22Rv1 (cell line): ENCODE data around the gene ZYX.

ENCODE experiments used
- ZFX ChIP-seq: fragments of 450-650 bp; IDR thresholded peaks from 2 replicates; pipeline ENCODE4 v1.6.1; 2017; ENCODE audit warnings: antibody characterized with exemption, borderline replicate concordance
- TF ChIP-seq, protein P1 (sequence below): fragments of 450-650 bp; IDR thresholded peaks from 2 replicates; pipeline ENCODE4 v1.5.1; 2017; ENCODE audit warnings: mild to moderate bottlenecking

DNA sequence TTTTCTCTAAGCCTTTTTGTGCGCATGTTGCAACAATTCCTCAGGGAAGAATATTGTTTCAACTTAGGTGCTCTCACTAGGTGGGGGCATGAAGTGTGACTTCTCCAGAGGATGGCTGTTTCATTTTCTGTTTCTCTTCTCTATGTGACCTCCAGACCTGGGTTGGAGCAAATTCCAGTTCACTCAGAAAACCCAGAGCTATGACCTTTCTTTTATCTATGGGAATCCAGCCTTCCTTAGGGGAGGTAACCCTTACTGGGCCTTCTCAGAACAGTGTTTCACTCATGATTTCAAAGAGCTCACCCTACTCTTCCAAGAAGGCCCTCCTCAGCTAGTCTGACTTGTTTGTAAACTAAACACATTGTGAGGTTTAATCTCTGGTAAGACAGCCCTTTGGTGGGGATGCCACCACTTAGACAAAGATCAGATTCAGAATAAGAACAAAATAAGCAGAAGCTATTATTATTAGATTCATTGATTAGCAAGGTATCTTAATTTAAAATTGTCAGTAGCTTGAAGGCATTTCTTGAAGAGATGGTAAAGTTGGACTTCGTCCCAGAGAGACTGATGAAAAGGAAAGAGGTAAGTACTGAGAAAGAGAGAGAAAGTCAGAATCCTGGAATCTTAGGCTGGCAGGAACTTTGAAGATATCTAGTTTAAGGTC, 45.5 kb downstream of the ZYX start:
- TF ChIP-seq, protein P1, sequence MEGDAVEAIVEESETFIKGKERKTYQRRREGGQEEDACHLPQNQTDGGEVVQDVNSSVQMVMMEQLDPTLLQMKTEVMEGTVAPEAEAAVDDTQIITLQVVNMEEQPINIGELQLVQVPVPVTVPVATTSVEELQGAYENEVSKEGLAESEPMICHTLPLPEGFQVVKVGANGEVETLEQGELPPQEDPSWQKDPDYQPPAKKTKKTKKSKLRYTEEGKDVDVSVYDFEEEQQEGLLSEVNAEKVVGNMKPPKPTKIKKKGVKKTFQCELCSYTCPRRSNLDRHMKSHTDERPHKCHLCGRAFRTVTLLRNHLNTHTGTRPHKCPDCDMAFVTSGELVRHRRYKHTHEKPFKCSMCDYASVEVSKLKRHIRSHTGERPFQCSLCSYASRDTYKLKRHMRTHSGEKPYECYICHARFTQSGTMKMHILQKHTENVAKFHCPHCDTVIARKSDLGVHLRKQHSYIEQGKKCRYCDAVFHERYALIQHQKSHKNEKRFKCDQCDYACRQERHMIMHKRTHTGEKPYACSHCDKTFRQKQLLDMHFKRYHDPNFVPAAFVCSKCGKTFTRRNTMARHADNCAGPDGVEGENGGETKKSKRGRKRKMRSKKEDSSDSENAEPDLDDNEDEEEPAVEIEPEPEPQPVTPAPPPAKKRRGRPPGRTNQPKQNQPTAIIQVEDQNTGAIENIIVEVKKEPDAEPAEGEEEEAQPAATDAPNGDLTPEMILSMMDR: no peak
- TF ChIP-seq ZFX: no peak
